ENCODE measurements around the gene ZNF429. TPM values are rescaled to one million over a fixed set of nuclear protein-coding genes. Genes with fewer than 3 reads are reported as not detected.

ZNF429 gene
- total RNA-seq, 6 donors from 2014 or later: 11.8 to 35.2 (median 24.3) TPM

DNA sequence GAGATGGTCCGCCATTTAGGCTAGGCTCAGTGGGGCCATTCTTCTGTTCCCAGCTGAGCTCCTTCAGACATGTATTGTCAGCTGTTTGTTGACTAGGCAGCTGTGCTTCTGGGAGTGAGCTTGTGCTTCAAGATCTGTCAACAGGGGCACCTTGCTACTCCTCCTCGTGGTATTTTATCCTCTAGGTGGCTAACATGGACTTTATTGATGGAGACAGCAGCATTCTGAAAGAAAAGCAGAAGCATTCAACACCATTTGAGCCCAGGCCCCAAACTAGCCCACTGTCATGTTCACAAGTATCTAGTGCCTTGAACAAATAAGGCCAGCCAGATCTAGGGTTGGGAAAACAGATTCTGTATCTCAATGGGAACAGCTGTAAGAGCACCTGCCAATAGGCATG lies 65.9 kb downstream of the ZNF429 start:
- Histone ChIP-seq H3K36me3 (no peaks in the 10 kb centered on the region), H3K27me3 (no peaks in the 10 kb centered on the region), H3K4me1 (peaks cover 0 to 7% (median 0%) of the 10 kb centered on the region in 4 donors), H3K4me3 (no peak overlapping the region), H3K27ac (no peak overlapping the region), H3K9me3 (peaks cover 0 to 29% (median 1%) of the 10 kb centered on the region in 4 donors)
- DNase-seq (no peak), ATAC-seq (ENCODE audit: low FRiP score in 2 of 2) (no peak)
- whole genome bisulfite sequencing, 2 donors: 58 to 66% methylated on average over 2 of the region's 2 CpGs
- TF ChIP-seq CTCF (IDR thresholded peaks at IDR 0.05): no peak
- no peak for TF ChIP-seq POLR2A (IDR thresholded peaks at IDR 0.05)
- TF ChIP-seq POLR2AphosphoS5 (IDR thresholded peaks at IDR 0.05): no peak
- TF ChIP-seq EP300 (IDR thresholded peaks at IDR 0.05): no peak

DNA sequence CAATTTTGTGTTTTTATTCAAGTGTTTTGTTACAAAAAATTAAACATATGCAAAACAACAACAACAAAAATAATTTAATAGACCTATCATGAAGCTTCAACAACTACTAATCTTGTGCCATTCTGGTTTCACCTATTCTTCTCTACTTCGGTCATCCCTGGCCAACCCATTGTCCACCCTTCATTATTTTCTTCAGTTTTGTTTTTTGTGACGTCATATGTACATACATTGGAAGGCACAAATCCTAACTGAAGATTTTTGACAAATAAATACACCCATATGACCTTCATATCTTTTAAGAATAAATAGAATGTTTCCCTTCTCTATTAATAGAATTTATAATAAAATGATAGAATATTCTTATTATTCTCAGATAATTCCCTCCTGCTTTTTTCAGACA lies 69.2 kb downstream of the ZNF429 start:
- H3K36me3 ChIP-seq: no peaks in the 10 kb centered on the region
- peaks cover 0 to 31% (median 1%) of the 10 kb centered on the region in 4 donors for H3K9me3 ChIP-seq
- H3K4me3 ChIP-seq: no peak overlapping the region
- DNase-seq (no peak), ATAC-seq (ENCODE audit: low FRiP score in 2 of 2) (no peak)
- H3K27ac ChIP-seq: no peak overlapping the region
- H3K27me3 ChIP-seq: no peaks in the 10 kb centered on the region
- H3K4me1 ChIP-seq: no peaks in the 10 kb centered on the region
- no peak for TF ChIP-seq EP300 (IDR thresholded peaks at IDR 0.05)
- no peak for TF ChIP-seq POLR2AphosphoS5 (IDR thresholded peaks at IDR 0.05)
- TF ChIP-seq CTCF (IDR thresholded peaks at IDR 0.05): no peak
- TF ChIP-seq POLR2A (IDR thresholded peaks at IDR 0.05): no peak
- WGBS, 2 donors: 42 to 86% methylated on average over 2 of the region's 2 CpGs

- no peak for DNase-seq
- Histone ChIP-seq H3K4me3 (no peak overlapping the region), H3K36me3 (no peaks in the 10 kb centered on the region), H3K27ac (no peak overlapping the region), H3K4me1 (no peaks in the 10 kb centered on the region), H3K9me3 (peaks cover 0 to 20% (median 1%) of the 10 kb centered on the region in 4 donors), H3K27me3 (no peaks in the 10 kb centered on the region)
- no peak for ATAC-seq (ENCODE audit: low FRiP score in 2 of 2)
- TF ChIP-seq POLR2A (IDR thresholded peaks at IDR 0.05) (no peak), CTCF (IDR thresholded peaks at IDR 0.05) (no peak), EP300 (IDR thresholded peaks at IDR 0.05) (no peak), POLR2AphosphoS5 (IDR thresholded peaks at IDR 0.05) (no peak)
- WGBS, 2 donors: 96 to 97% methylated on average over 3 of the region's 3 CpGs
These were observed 71.1 kb downstream of the ZNF429 start for GRCh38 chr19:21576481-21576880.

- Histone ChIP-seq H3K4me1 (no peaks in the 10 kb centered on the region), H3K27ac (no peak overlapping the region), H3K9me3 (peaks cover 0 to 14% (median 0%) of the 10 kb centered on the region in 4 donors), H3K27me3 (no peaks in the 10 kb centered on the region), H3K36me3 (no peaks in the 10 kb centered on the region), H3K4me3 (no peak overlapping the region)
- 41 to 58% methylated on average over 3 of the region's 3 CpGs for WGBS, 2 donors
- ATAC-seq (ENCODE audit: low FRiP score in 2 of 2): no peak
- DNase-seq: no peak
- no peak for TF ChIP-seq POLR2AphosphoS5 (IDR thresholded peaks at IDR 0.05)
- TF ChIP-seq CTCF (IDR thresholded peaks at IDR 0.05): no peak
- TF ChIP-seq POLR2A (IDR thresholded peaks at IDR 0.05): no peak
- TF ChIP-seq EP300 (IDR thresholded peaks at IDR 0.05): no peak
These were observed 74.7 kb downstream of the ZNF429 start for GRCh38 chr19:21580101-21580500.

DNA sequence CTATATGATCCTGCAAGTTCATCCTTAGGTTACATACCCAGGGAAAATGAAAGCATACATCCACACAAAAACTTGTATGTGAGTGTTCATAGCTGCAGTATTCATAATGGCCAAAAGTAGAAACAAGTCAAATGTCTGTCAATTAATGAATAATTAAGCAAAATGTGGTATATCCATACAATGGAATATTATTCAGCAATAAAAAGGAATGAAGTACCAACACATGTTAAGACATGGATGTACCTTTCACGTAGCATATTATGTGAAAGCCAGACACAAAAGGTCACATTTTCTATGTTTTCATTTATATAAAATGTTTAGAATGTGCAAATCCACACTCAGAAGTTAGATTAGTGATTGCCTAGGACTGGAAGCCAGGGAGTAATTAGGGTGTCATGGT lies 75.4 kb downstream of the ZNF429 start:
- no peaks in the 10 kb centered on the region for H3K36me3 ChIP-seq
- no peaks in the 10 kb centered on the region for H3K4me1 ChIP-seq
- no peaks in the 10 kb centered on the region for H3K27me3 ChIP-seq
- no peak overlapping the region for H3K4me3 ChIP-seq
- H3K9me3 ChIP-seq: peaks cover 0 to 14% (median 0%) of the 10 kb centered on the region in 4 donors
- TF ChIP-seq EP300 (IDR thresholded peaks at IDR 0.05): no peak
- TF ChIP-seq POLR2A (IDR thresholded peaks at IDR 0.05): no peak
- no peak for TF ChIP-seq POLR2AphosphoS5 (IDR thresholded peaks at IDR 0.05)
- TF ChIP-seq CTCF (IDR thresholded peaks at IDR 0.05): no peak
- no peak overlapping the region for H3K27ac ChIP-seq
- no peak for ATAC-seq (ENCODE audit: low FRiP score in 2 of 2)
- WGBS, 2 donors: 86 to 93% methylated on average over 1 of the region's 1 CpG
- DNase-seq: no peak
